ENCODE data around the gene C17orf114.
"Not testable (repeated sequence)": the region's sequence is repeated elsewhere in the genome, so short reads cannot be mapped to it uniquely, and the experiment has no call there.

The C17orf114 gene

GRCh38 chr17:4802228-4802627, at the start of gene C17orf114:
Gene C17orf114 (minus strand): TSS chr17:4802328.
- no peak for DNase-seq

GRCh38 chr17:4851084-4851483, 49.0 kb upstream of the C17orf114 start:
- no peak for DNase-seq

- no peak for DNase-seq
These were observed 48.1 kb upstream of the C17orf114 start for GRCh38 chr17:4850246-4850645.

- DNase-seq: peak; percentile 67
These were observed 46.9 kb upstream of the C17orf114 start for GRCh38 chr17:4849011-4849536.

GRCh38 chr17:4846635-4847390, 44.7 kb upstream of the C17orf114 start:
- DNase-seq: no peak

DNA sequence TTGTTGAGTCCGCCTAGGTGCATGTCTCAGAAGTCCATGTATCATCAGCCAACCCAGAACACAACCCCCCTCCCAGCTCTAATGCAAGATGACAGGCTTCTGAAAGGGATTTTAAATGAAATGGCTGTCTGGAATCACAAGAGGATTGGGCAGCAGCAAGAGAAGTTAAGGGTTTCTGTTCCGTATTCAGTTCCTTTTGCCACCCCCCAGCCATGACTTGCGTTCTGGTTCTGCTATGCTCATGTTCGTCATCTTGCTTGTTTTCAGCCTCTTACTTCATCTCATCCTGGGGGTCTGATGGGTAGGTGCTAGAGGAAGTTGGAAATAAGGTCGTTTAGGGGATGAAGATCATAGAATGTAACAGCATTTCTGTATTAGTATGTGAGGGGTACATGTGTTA, 43.0 kb upstream of the C17orf114 start:
- DNase-seq: no peak

DNA sequence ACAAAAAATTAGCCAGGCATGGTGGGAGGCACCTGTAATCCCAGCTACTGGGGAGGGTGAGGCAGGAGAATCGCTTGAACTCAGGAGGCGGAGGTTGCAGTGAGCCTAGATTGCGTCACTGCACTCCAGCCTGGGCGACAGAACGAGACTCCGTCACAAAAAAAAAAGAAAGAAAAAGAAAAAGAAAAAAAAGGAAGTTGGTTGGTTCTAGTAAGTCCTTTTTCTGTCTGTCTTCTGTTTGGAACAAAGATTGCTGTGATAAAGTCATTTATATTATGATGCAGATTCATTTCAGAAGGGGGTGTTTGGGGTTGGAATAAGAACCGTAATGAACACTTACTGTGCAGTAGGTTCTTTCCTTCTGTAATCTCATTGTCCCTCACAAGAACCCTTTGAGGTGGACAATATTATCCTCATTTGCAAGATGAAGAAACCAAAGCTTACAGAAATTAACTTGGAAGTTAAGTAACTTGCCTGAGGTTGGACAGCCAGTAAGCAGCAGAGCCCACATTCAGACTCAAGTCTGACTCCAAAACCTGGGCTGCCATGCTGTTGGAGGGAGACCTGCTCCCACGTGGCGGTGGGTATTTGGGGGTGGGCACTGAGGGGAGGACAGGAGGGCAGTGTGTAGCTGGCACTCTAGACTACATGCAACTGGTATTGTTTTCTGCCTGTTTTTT, 41.3 kb upstream of the C17orf114 start:
- no peak for DNase-seq

GRCh38 chr17:4842376-4842775, 40.2 kb upstream of the C17orf114 start:
- no peak for DNase-seq

DNA sequence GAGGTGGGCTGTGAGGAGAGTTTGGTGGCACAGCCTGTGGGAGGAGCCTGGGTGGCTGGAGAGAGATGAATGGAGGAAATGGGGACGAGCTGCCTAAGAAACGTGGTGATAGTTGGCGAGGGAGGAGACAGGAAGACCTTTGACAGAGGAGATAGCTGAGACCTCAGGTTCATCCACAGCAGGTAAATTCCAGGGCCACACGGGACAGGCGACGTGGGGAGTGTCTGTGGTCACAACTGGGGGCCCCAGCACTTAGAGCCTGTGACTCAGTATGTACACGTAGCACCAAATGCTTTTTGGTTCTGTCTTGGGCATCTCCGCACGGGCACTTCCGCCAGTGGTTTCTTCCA, 38.7 kb upstream of the C17orf114 start:
- no peak for DNase-seq

GRCh38 chr17:4839965-4840892, 38.1 kb upstream of the C17orf114 start:
- DNase-seq: no peak

GRCh38 chr17:4839221-4839620, 37.1 kb upstream of the C17orf114 start:
- no peak for DNase-seq

DNA sequence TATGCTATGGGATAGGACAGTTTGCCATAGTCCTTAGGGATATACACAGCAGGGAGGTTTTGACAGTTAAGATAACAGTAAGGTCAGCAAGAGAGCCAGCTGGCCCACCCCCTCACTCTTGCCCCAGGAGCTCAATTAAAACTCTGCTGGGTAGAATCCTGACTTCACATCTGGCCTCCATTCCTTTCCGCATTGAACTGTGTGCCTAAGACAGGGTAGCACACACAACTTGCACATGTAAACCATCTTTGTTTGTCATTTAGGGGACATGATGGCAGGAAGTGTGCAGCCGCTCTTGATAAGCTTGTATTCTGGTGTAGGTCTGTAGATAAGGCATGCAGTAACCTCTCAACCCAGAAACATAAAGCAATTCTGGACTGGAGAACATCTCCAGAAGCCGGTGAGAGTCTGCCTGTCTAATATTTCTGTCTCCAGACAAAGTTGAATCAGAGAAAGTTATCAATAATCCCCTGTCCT, 36.2 kb upstream of the C17orf114 start:
- DNase-seq: no peak

GRCh38 chr17:4837471-4838308, 35.6 kb upstream of the C17orf114 start:
- no peak for DNase-seq

DNA sequence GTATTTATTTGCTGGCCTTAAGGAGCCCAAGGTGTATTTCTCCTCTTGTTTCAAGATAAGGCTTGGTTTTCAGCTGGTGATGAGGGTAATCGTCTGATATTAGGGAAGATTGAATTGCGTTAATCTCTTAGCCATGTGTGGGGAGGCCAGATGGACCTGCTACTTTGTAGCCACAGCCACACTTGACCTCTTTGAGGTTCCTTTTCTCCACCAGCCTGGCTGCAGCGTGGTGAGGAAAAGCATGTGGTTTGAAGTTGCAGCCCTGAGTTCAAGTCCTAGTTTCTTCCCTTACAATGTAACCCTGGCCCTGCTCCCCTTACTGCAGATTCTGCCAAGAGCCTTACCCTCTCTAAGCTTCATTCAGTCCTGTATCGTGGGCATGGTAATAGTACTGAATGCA, 34.1 kb upstream of the C17orf114 start:
- no peak for DNase-seq

DNA sequence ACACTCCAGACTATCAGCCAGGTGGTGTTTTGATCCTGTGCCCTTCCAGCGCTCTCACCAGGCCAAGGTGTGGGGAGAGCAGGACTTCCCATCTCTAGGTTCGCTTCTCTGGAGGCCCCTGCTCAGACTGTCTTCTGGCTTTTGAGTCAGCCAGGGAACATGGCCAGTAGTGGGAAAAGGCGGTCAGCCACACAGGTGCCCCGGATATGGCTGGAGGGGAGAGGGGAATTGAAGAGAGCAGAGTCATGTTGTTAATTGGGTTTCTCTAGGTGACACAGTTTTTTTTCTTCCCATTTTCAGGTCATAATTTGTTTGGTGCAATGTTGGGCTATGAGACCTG, 32.5 kb upstream of the C17orf114 start:
- no peak for DNase-seq

- no peak for DNase-seq
These were observed 32.0 kb upstream of the C17orf114 start for GRCh38 chr17:4833941-4834680.

DNA sequence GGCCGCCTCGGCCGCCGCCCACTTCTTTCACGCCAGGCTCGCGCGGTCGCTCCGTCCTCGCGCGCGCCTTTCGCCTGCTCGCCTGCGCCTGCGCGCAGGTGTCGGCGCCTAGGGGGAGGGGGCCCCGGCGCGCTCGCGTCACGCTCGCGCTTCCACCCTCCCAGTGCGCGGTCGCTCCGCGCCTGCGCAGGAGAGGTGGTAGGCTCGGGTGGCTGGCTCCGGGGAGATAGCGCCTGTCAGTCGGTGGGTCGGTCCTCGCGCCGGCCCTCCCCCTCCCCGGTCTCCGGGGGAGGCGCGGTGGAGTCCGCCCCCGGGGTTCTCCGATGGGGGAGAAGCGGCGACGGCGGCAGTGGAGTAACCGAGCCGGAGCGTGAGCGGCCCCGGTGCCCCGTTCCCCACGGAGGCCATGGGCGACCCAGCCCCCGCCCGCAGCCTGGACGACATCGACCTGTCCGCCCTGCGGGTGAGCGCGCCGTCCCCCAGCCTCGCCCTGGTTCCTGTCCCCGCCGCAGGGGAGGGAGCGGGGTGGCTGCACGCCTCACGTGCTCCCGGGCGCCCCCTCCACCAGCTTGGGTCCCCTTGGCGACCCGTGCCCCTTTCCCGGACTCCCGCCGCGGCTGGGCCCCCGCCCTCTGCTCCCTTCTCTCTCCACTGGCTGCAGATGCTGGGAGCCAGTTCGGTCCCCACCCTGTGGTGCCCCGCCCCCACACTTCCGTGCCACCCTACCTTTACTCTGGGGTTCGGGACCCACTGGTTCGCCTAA, 31.2 kb upstream of the C17orf114 start, which contains the start of gene MINK1:
Gene MINK1, plus strand, starts transcription at position 163 of the 763 bp plus-strand sequence. Its CDS starts 244 bp downstream, at position 407.
- peak; percentile 72 for DNase-seq

GRCh38 chr17:4832829-4833177, 30.7 kb upstream of the C17orf114 start:
- DNase-seq: not testable (repeated sequence)

GRCh38 chr17:4827399-4827798, 25.3 kb upstream of the C17orf114 start:
- no peak for DNase-seq

DNA sequence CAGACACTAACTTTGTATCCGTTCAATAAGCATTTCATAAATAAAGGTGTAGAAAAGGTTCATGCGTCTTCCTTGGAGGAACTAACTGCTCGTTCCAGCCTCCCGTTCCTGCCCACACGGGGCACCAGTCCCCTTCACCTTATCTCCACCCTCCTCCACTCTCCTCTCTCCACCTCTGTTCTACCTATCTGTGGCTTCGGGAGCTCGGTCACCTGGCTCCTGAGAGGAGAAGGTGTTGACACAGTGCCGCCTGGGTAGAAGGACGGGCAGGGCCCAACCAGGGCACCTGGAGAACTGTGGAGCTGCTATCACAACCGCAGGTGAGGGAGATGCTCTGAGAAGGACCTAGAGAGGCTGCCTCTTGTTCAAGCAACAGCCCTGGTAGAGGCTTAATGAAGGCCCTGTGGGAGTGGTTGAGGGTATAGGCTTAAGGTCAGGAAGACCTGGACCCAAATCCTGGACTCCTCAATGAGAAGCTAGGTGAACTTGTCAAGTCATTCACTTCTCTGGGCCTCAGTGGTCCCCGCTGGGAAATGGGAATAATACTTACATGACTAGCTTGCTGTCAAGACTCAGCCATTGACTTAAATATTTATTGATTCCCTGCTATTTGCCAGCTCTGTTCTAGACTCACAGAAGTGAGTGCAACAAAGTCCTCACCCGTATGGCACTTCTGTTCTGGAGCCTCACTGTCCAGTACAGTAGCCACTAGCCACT, 21.4 kb upstream of the C17orf114 start:
- DNase-seq: no peak
